Skin epidermis (tissue), 12 donors: ENCODE data around the gene MTHFR.

Experiments used
- H3K27ac ChIP-seq, 21 experiments: fragments of 200-600 bp; sonication (generic) in 11 of 21; one replicate each; pipeline ENCODE4 v1.5.0; 2020; ENCODE audit warnings: mild to moderate bottlenecking in 3 of 21, inconsistent platforms in 2 of 21, moderate library complexity in 2 of 21
- H3K4me3 ChIP-seq, 7 experiments: fragments of 200-600 bp; sonication (generic) in 2 of 7; one replicate each; pipeline ENCODE4 v1.5.0; 2020; ENCODE audit warnings: inconsistent platforms in 2 of 7, mild to moderate bottlenecking in 2 of 7, moderate library complexity in 1 of 7

MTHFR gene

GRCh38 chr1:11741919-11742558 lies 63.7 kb downstream of the MTHFR start:
- Histone ChIP-seq H3K4me3 (no peak overlapping the region), H3K27ac (no peak overlapping the region)

- peak overlapping the region in 3 of 21 experiments; percentile 7 to 35 (median 34) for H3K27ac ChIP-seq
Measured at GRCh38 chr1:11741482-11741881, 64.3 kb downstream of the MTHFR start.

GRCh38 chr1:11740258-11741192 lies 65.2 kb downstream of the MTHFR start:
- H3K27ac ChIP-seq = peak overlapping the region in 7 of 21 experiments; percentile 3 to 44 (median 27)
- no peak overlapping the region for H3K4me3 ChIP-seq

More at GRCh38 chr1:11741482-11741881, 64.3 kb downstream of the MTHFR start:
- H3K4me3 ChIP-seq = no peak overlapping the region

- H3K4me3 ChIP-seq = no peak overlapping the region
- H3K27ac ChIP-seq = peak overlapping the region in 4 of 21 experiments; percentile 92 to 98 (median 96)
Measured at GRCh38 chr1:11738783-11739182, 67.0 kb downstream of the MTHFR start.

- Histone ChIP-seq H3K27ac (peak overlapping the region in 13 of 21 experiments; percentile 6 to 98 (median 94)), H3K4me3 (no peak overlapping the region)
Measured at GRCh38 chr1:11738096-11738495, 67.7 kb downstream of the MTHFR start.

- H3K4me3 ChIP-seq = peak overlapping the region; percentile 57 to 86 (median 71)
Measured at GRCh38 chr1:11736746-11737639, 68.8 kb downstream of the MTHFR start.

GRCh38 chr1:11735854-11736745 lies 69.7 kb downstream of the MTHFR start, which contains the start of gene AGTRAP:
AGTRAP (plus strand) TSS chr1:11736136; CDS start chr1:11736209, 73 bp downstream.
- peak within 1 kb of the TSS; percentile 57 to 86 (median 71) for H3K4me3 ChIP-seq
- peak within 1 kb of the TSS; percentile 51 to 98 (median 94) for H3K27ac ChIP-seq

More at GRCh38 chr1:11736746-11737639, 68.8 kb downstream of the MTHFR start:
- H3K27ac ChIP-seq = peak overlapping the region; percentile 51 to 98 (median 94)
